Posterior vena cava (tissue), 2 donors: ENCODE data around the gene MDFI. TPM values are rescaled to one million over a fixed set of nuclear protein-coding genes. Genes with fewer than 3 reads are reported as not detected.
A peak's percentile ranks its signal among the peaks of the same experiment; 100 is the strongest.

ENCODE experiments used
- DNase-seq: peaks from one replicate; pipeline ENCODE4 v3.0.0-alpha.2; 2020; ENCODE audit warnings: low spot score
- intact Hi-C, 2 donors: fragments of 100-400 bp; cut with DNase I; formaldehyde crosslinking; loops; one replicate each; pipeline versions ENCODE4 v1.14.1 to v1.14.2; 2022 to 2023
- long read RNA-seq, 2 donors: library from polyadenylated mRNA; unstranded; transcript quantifications; one replicate each; pipeline ENCODE4 v2.0.0, GENCODE V29; 2020 to 2021
- total RNA-seq, 2 donors: library from RNA; stranded (reverse); fragmentation: NEBNext Ultra II Directional; extraction: Animal tissue kit (Norgen Biotek cat#: 25700); gene quantifications; one replicate each; pipeline ENCODE4 v1.2.1, GENCODE V29; 2021
- donor health status: DM: yes; HTN: yes; CAD: no.
- donor health status: DM: yes; HTN: yes; CAD: no.

Gene MDFI, protein sequence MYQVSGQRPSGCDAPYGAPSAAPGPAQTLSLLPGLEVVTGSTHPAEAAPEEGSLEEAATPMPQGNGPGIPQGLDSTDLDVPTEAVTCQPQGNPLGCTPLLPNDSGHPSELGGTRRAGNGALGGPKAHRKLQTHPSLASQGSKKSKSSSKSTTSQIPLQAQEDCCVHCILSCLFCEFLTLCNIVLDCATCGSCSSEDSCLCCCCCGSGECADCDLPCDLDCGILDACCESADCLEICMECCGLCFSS
- 1 to 10 TPM; 5.4 to 6.5 TPM for total RNA-seq
- long read RNA-seq, donor 1, partial matches to known transcripts = 0 of 1 reads
- long read RNA-seq, donor 1, other reads (novel, unspliced or antisense) = 0 of 1 reads
- long read RNA-seq, donor 2, partial matches to known transcripts = 1 of 1 reads
- long read RNA-seq, donor 2, other reads (novel, unspliced or antisense) = 0 of 1 reads

DNA sequence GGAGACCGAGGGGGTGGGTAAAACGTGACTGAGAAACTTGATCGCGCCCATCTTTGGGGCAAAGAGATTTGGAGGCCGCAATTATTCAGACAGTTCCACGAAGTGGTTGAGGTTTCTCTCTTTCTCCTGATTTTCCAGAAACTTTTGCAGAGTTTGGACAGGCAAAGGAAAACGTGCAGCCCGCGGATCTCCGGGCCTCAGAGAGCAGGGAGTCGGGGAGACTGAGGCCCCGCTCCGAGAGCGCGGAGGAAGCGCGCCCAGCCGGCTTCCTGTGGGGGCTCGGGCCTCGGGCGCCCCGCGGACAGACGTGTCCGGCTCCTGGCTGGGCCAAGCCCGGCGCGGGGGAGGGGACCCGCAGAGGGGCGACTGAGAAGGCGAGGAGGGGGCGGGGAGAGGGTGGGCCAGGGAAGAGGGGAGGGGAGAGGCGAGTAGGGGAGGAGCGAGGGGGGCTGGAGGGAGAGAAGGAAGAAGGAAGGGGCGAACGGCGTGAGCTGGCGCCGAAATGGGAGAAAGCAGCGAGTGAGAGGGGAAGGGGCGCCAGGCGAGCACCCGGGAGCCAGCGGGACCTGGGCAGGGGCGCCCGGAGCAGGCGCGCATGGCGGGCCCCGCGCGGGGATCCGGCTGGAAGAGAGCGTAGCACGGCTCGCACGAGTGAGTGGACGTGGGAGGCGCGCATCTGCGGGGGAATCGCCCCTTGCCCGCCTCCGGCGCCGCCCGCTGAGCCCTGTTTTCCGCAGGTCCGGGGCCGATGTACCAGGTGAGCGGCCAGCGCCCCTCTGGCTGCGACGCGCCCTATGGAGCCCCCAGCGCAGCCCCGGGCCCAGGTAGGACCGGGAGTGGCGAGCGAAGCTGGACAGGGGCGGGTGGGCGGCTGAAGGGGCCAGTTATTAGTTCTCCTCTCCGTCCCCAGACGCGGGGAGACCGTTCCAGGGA, at the start of gene MDFI:
MDFI (plus strand) TSS at position 467 of the 933 bp plus-strand sequence; CDS start at position 749, 282 bp downstream.
- peak; percentile 74 for DNase-seq
- intact Hi-C loops = no loop called here

DNA sequence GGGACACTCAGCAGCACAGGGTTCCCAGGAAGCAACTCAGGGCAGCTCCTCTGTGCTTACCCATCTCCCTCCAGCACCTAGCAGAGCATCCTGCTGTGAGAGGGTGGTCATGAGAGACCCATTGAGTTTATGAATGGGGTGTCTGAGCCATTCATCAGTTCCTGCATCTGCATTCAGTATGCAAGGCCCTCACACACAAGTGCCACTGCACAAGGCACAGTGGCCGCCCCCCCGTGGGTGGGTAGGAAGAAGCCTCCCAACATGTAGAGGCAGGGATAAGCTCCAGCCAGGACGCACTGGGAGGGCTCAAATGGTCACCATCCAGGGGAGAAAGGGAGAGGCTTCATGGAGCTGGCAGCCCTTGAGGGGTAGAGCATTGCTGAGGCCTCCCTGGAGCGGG, 49.0 kb upstream of the MDFI start:
- no peak for DNase-seq
- intact Hi-C loops = loop anchor here in 1 of 2 donors (10.0 kb wide), 1 partner anchor 164 kb away; no protein-coding TSS in a partner anchor

DNA sequence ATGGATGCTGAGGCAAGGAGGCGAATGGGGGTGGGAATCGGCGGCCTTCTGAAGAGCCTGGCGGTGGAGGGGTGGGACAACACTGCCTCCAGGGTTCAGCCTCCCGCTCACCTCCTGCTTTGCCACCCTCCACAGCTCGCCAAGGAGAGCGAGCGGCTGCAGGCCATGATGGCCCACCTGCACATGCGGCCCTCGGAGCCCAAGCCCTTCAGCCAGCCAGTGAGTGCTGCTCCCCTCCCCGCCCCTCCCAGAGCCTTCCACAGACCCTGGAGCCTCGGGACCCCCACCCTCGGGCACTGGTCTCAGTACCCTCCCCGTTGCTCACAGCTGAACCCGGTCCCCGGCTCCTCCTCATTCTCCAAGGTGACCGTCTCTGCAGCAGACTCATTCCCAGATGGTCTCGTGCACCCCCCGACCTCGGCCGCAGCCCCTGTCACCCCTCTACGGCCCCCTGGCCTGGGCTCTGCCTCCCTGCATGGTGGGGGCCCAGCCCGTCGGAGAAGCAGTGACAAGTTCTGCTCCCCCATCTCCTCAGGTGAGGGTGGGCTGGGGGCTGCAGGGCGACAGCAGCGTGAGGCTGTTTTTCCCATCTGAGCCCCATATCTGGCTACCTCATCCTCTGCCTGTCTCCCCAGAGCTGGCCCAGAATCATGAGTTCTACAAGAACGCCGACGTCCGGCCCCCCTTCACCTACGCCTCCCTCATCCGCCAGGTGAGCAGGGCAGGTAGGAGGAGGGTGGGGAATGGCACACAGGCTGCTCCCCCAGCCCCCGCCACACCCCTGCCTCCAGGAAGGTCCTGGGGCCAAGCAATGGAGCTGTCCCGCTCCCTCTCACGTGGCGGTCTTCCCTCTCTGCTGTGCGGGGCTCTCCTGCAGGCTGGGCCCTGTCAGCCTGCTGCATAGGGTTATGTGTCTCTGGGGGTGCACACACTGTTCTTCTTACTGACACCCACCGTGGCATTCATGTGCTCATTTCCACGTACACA, 48.3 kb upstream of the MDFI start:
- no peak for DNase-seq

DNA sequence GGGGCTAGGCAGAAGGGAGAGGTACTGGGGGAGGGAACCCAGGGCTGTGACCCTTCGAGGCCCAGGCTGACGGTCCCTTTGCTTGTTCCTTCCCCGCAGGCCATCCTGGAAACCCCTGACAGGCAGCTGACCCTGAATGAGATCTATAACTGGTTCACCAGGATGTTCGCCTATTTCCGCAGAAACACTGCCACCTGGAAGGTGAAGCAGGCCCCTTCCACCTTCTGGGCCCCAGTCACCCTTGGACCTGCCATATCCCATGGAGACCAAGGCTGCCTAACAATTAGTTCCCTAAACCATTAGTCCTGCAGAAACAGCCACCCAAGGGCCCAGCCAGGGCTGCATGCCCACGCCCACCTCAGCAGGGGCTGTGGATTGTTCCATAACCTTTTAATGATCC, 47.1 kb upstream of the MDFI start:
- no peak for DNase-seq
- intact Hi-C loops = loop anchor here (5.0 to 10.0 kb wide), 3 partner anchors 126 to 224 kb away; no protein-coding TSS in a partner anchor

More for the DNA sequence above, 48.3 kb upstream of the MDFI start:
- intact Hi-C loops = loop anchor here (5.0 to 10.0 kb wide), 4 partner anchors 125 to 223 kb away; no protein-coding TSS in a partner anchor

DNA sequence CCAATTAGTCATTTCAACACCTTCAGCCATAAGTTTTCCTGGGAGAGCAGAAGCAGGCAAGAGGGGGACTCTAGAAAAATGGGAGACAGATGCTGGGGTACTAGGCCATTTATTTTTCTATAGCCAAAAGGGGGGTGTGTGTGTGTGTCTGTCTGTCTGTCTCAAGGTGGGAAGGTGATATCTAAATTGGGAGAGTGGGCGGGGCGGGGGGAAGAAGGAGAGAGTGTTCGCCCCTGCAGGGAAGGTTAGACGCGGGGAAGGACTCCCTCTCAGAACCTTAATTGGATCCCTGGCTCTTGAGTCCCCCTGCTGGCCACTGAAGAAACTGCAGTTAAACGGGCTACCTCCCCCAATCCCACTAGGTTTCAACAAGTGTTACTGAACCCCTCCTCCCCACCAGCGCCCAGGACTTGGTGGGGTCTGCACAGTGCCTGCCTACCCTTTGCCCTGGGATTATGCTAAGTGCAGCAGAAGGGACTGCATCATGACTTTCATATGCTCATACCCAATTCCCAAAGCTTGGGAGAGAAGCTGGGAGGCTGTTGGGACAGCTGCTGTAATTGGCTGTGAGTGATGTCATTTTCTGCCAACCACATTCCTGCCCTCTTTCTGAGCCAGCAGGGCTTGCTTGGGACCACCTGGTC, 46.3 kb upstream of the MDFI start:
- intact Hi-C loops = loop anchor here (2.0 to 10.0 kb wide), 4 partner anchors 127 to 225 kb away; no protein-coding TSS in a partner anchor
- peak; percentile 89 for DNase-seq

DNA sequence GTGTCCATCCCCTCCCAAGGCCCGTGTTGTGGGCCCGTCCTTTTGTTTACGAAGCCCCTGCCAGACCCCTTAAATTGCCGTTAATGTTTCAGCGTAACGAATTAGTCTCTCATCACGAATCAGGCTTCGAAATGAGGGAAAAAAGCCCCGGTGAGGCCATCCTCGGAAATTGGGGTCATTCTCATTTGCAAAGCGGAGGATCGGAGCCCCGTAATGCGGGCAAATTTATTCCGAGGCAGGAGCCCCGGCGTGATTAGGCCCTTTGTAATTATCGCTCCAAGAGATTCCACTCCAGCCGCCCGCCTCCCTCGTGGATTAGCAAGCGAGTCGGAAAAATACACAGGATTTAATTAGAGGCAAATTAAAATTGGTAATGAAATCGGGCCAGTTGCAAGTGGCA, 44.9 kb upstream of the MDFI start:
- no peak for DNase-seq
- intact Hi-C loops = loop anchor here (2.0 to 10.0 kb wide), 4 partner anchors 129 to 226 kb away; no protein-coding TSS in a partner anchor

DNA sequence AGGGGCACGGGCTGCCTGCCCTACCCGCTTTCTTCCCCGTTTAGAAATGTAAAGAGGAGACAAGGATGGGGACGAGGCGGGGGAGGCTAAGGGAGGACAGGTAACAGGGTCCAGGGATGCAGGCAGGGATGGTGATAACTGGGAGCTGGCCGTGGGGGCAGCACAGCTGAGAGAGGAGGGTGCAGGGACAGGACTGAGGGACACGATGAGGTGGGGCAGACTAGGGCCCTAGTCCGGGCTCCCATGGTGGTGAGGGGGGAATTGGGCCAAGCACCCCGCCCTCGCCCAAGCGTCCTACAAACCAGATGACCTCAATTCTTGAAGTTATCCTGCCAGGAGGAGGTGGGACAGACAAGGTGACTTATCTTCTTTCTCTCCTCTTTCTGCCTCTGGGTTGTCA, 44.4 kb upstream of the MDFI start:
- intact Hi-C loops = loop anchor here (2.0 to 10.0 kb wide), 4 partner anchors 129 to 227 kb away; no protein-coding TSS in a partner anchor
- DNase-seq = no peak

DNA sequence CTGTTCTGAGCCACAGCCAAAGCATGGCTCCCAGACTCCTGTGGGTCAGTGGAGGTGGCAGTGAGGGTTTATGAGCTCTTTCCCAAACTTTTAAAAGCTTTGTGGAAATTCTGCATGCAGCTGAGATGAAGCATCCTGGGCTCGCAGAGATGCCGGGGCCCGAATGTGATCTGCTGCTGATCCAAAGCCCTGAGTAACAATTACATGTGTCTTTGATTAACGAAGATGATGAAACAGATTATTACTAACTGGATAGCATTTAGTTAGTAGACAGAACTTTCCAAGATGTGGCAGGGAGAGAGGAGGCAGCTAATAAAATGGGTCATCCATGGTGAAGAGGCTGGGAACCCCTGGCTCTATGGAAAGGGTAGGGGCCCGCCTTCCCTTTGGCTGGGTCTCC, 43.9 kb upstream of the MDFI start:
- DNase-seq = no peak
- intact Hi-C loops = loop anchor here (5.0 to 10.0 kb wide), 3 partner anchors 130 to 227 kb away; no protein-coding TSS in a partner anchor

DNA sequence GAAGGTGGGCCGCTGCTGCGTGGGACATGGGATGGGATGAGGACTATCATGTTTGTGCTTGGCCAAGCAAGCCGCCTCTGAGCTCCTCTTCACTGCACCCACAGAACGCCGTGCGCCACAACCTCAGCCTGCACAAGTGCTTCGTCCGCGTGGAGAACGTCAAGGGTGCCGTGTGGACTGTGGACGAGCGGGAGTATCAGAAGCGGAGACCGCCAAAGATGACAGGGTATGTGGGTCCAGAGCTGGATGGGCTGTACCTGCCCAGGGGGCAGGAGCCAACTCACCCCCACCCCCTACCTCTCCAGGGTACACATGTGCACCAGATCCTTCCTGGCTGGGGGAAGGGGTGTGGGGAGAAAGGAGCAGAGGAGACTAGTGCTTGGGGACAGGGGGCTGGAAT, 43.5 kb upstream of the MDFI start:
- DNase-seq = peak; percentile 34
- intact Hi-C loops = loop anchor here (5.0 to 10.0 kb wide), 3 partner anchors 130 to 227 kb away; no protein-coding TSS in a partner anchor

DNA sequence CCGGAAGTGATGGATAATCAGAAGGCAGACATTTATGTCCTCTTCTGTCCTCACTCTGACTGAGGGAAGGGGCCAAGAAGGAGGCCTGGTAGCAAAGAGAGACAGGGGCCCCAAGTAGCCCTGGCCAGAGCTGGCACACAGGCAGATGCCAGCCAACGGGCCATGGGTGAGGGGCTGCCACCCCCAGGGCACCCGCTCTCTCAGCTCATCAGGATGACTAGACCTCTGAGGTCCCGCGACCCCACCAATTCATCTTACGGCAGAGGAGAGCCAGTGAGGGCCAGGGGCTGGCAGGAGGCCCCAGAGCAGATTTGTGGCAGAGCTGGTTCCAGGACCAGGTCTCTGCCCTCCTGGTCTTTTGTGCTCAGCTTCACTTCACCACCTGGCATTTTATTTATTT, 43.1 kb upstream of the MDFI start:
- intact Hi-C loops = loop anchor here in 1 of 2 donors (10.0 kb wide), 1 partner anchor 130 kb away; no protein-coding TSS in a partner anchor
- no peak for DNase-seq

DNA sequence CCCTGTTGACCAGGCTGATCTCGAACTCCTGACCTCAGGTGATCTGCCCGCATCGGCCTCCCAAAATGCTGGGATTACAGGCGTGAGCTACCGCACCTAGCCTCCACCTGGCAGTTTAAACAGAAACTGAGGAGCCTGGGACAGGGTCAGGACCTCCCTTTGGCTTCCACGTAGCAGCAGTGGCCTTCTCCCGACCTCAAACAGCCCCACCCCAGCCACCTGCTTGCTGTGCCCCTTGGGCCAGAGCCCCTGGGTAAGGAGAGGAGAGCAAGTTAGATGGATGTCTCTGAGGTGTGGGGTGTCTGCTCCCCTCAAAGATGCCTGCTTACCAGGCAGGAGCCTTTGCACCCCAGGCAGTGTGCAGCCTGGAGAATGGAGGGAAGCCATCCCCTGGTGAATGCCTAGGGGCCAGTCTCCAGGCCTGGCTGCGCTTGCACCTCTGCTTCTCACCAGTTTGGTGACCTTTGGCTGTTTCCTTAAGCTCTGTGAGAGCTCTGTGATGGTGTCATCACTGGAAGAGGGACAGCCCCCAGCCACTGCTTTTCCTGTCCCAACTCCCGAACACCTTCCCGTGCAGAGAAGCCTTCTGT, 42.1 kb upstream of the MDFI start:
- intact Hi-C loops = loop anchor here in 1 of 2 donors (10.0 kb wide), 1 partner anchor 131 kb away; no protein-coding TSS in a partner anchor
- DNase-seq = peak; percentile 71

DNA sequence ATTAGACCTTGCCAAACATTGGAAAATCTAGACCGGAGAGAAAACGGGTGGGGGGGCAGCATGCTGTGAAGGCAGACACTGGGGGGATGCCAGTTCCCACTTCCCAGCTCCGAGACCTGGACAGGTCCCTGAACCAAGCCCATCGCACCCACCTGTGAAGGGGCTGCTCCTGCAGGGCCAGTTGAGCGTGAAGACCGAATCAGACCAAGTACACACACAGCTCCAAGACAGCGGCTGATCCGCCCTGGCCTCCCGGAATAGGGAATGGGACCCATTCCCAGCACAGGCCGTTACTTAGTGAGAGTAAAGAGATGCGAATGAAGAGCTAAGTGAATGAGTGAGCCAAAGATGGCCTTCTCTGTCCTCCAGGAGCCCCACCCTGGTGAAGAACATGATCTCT, 41.5 kb upstream of the MDFI start:
- intact Hi-C loops = loop anchor here in 1 of 2 donors (10.0 kb wide), 1 partner anchor 132 kb away; no protein-coding TSS in a partner anchor
- DNase-seq = peak; percentile 72

DNA sequence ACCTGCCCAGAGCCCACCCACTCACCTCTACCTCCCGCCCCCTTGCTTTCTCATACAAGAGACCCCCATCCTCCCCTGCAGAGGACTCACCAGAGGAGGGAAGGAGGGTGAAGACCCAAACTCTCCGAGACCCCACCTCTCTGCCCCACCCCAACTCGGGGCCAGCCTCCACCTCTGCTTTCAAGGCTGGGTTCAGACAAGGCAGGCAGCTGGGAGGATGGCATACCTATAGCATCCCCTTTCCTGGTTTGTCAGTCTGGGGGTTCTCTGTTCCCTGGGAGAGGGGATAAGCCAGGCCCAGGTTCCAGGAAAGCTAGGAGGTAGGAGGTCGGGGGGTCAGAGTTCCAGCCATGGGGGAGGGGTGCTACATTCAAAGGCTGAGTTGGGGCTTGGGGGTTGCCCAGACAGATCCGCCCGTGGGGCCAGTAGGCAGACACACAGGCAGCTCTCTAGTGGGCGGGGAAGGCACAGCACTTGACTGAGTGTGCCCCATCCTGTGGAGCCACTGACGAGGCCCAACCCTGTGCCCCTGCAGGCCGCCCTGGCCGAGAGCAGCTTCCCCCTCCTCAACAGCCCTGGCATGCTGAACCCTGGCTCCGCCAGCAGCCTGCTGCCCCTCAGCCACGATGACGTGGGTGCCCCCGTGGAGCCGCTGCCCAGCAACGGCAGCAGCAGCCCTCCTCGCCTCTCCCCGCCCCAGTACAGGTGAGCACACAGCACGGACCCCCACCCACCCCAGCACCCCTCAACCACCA, 40.8 kb upstream of the MDFI start:
- peak; percentile 73 for DNase-seq
- intact Hi-C loops = loop anchor here in 1 of 2 donors (10.0 kb wide), 1 partner anchor 133 kb away; no protein-coding TSS in a partner anchor

DNA sequence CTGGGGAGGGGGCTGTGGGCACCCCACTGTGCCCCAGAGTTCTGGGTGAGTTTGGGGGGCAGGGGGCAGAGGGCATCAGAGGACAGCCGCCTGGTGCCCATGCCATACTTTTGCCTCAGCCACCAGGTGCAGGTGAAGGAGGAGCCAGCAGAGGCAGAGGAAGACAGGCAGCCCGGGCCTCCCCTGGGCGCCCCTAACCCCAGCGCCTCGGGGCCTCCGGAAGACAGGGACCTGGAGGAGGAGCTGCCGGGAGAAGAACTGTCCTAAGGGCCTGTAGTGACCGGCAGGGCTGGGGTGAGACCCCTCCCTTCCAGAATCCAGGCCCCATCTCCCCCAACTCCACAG, 39.6 kb upstream of the MDFI start:
- DNase-seq = peak; percentile 47
- intact Hi-C loops = loop anchor here in 1 of 2 donors (10.0 kb wide), 1 partner anchor 134 kb away; no protein-coding TSS in a partner anchor

DNA sequence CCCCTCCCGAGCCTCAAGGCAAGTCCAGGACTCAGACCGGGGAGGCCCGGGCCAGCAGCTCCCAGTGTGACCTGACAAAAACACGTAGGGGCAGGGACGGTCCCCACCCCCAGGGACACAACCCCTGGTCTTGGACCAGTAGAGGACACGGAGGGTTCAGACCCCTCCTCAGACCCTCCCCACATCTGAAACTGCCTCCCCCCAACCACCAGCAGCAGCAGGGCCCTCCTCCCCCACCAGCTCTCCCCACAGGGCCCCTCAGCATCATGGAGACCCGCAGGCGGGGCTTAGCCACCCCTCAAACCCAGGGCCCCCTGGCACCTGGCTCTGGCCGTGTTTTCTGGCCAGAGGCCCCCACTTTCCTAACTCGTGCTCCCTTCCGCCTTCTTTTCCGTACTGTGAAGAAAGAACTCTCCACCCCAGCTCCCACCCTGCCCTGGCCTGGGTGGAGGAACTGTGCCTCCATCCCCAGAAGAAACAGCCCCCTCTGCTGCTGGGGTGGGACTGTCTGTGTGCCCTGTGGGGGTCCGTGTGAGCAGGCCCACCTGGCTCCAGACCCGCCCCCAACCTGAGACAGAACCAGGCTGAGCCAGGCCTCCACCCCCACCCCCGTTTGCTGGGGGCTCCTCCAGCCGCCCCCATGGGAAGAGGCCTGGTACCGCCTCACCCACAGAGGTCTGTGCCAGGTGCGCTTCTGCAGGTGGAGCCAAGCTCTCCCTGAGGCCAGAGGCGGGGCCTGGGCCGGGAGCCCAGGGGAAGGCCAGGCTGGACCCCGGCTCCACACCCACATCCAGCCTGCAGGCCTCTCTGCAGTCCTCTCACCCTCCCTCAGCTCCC, 39.0 kb upstream of the MDFI start:
- DNase-seq = peak; percentile 73
- intact Hi-C loops = loop anchor here in 1 of 2 donors (10.0 kb wide), 1 partner anchor 134 kb away; no protein-coding TSS in a partner anchor
